ENCODE results near the gene FAM120A.

Gene FAM120A

DNA sequence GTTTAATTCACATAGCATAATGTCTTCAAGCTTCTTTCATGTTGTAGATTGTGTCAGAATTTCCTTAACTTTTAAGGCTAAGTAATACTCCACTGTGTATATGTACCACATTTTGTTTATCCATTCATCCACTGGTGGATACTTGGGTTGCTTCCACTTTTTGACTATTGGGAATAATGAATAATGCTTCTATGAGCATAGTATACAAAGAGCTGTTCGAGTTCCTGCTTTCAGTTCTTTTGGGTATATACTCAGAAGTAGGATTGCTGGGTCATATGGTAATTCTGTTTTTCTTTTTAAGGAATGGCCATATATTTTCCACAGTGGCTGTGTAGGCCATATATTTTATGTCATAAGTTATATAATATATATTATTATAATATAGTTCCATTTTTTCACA is 5.5 kb downstream of the FAM120A start:
- H3K27ac ChIP-seq, result no peak overlapping the region
- peaks cover 17% of the 10 kb centered on the region for H3K36me3 ChIP-seq

DNA sequence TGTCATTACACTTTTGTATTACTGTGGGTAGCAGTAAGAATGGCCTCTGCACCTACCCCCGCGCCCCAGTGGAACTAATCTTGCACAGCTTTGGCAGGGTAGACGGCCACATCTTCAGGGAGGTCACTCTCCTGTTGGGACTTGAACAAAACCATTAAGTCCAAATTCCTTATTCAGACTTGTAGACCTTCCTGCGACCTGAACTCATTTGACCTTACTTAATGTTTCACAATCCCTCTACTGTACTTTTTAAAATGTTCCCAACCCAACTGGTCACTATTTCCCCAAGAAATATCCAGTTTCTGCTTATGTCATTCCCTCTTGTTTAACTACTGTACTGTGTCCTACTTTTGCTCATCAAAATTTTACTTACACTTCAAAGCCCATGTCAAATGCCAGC is 7.2 kb downstream of the FAM120A start:
- Histone ChIP-seq H3K9me3 (ENCODE audit: severe bottlenecking) (no peaks in the 10 kb centered on the region), H3K27ac (no peak overlapping the region), H3K36me3 (peaks cover 13% of the 10 kb centered on the region), H3K27me3 (ENCODE audit: insufficient read depth, low read depth, severe bottlenecking) (no peaks in the 10 kb centered on the region), H3K4me3 (ENCODE audit: low read depth, low read length) (no peak overlapping the region)
- TF ChIP-seq, protein P1, sequence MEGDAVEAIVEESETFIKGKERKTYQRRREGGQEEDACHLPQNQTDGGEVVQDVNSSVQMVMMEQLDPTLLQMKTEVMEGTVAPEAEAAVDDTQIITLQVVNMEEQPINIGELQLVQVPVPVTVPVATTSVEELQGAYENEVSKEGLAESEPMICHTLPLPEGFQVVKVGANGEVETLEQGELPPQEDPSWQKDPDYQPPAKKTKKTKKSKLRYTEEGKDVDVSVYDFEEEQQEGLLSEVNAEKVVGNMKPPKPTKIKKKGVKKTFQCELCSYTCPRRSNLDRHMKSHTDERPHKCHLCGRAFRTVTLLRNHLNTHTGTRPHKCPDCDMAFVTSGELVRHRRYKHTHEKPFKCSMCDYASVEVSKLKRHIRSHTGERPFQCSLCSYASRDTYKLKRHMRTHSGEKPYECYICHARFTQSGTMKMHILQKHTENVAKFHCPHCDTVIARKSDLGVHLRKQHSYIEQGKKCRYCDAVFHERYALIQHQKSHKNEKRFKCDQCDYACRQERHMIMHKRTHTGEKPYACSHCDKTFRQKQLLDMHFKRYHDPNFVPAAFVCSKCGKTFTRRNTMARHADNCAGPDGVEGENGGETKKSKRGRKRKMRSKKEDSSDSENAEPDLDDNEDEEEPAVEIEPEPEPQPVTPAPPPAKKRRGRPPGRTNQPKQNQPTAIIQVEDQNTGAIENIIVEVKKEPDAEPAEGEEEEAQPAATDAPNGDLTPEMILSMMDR (IDR thresholded peaks at IDR 0.05; ENCODE audit: low read depth, low read length), result no peak
- DNase-seq, result no peak

More for the DNA sequence above, 5.5 kb downstream of the FAM120A start:
- no peaks in the 10 kb centered on the region for H3K27me3 ChIP-seq (ENCODE audit: insufficient read depth, low read depth, severe bottlenecking)
- no peak for DNase-seq
- H3K4me3 ChIP-seq (ENCODE audit: low read depth, low read length), result no peak overlapping the region
- no peaks in the 10 kb centered on the region for H3K9me3 ChIP-seq (ENCODE audit: severe bottlenecking)
- TF ChIP-seq, protein P1 (IDR thresholded peaks at IDR 0.05; ENCODE audit: low read depth, low read length), result no peak

DNA sequence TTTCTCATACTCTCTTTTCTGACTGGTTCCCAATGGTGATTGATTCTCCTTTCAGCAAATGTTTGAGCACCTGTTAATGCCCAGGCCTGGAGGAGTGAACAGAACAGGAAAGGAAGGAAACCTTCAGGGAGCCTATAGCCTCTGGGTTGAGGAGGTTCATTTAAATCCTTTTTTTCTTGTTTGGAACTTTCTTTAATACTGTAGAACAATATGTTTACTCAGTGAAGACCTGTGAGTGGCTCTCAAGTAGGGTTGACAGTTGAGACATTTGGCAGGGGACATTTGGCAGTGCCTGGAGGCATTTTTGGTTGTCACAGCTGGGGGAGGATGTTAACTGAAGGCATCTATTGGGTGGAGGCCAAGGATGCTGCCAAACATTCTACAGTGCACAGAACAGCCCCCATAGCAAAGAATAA is 8.0 kb downstream of the FAM120A start:
- DNase-seq, result no peak
- Histone ChIP-seq H3K27me3 (ENCODE audit: insufficient read depth, low read depth, severe bottlenecking) (no peaks in the 10 kb centered on the region), H3K36me3 (peaks cover 12% of the 10 kb centered on the region), H3K4me3 (ENCODE audit: low read depth, low read length) (no peak overlapping the region), H3K27ac (no peak overlapping the region), H3K9me3 (ENCODE audit: severe bottlenecking) (no peaks in the 10 kb centered on the region)
- TF ChIP-seq, protein P1 (IDR thresholded peaks at IDR 0.05; ENCODE audit: low read depth, low read length), result no peak

DNA sequence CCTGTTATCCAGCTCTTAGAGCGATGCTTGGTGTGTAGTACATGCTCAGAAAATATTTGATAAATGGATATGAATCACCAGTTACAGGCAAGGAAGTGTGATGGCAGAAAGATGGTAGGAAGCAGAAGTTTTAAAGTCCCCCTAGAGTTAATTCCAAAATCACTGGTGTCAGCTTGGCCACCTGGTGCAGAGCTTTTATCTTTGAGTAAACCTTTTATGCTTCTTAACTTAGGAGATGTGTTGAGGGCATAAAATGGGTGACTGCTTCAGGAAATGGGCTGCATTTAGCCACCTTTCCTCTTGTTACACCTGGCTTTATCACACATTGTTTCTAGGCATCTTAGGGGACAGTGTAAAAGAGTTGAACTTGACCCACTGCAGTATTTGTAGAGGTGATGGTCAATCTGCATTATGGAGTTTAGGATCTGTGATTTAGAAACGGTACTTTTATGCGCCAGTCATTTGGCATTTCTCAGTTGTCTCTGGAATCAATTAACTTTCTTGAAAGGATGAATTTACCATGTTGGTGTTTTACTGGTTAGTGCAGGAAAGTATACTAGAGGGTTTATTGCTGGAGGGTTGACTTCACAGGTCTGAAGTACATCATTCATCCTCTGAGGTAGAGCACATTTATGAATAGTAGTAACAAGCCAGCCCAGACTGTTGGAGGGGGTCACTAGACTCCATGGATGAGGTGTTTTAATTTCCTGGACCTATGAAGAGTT is 9.4 kb downstream of the FAM120A start:
- DNase-seq, result no peak
- TF ChIP-seq, protein P1 (IDR thresholded peaks at IDR 0.05; ENCODE audit: low read depth, low read length), result no peak
- H3K27ac ChIP-seq, result no peak overlapping the region
- H3K4me3 ChIP-seq (ENCODE audit: low read depth, low read length), result no peak overlapping the region
- peaks cover 3% of the 10 kb centered on the region for H3K36me3 ChIP-seq
- H3K27me3 ChIP-seq (ENCODE audit: insufficient read depth, low read depth, severe bottlenecking), result no peaks in the 10 kb centered on the region
- H3K9me3 ChIP-seq (ENCODE audit: severe bottlenecking), result no peaks in the 10 kb centered on the region

DNA sequence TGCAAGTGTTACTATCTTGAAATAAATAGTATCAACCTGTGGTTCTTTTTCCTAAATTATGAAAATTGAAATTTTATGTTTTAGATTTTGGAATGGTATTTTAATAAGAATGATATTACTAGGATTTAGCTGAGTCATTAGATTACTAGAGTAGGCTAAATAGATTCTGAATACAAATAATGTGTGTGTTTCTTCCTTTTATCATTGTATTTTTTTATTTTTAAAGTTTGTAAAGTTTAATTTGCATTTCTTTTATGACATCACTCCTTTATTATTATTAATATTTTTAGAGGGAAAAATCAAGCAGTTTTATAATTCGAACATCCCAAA is 9.9 kb downstream of the FAM120A start:
- Histone ChIP-seq H3K4me3 (ENCODE audit: low read depth, low read length) (no peak overlapping the region), H3K9me3 (ENCODE audit: severe bottlenecking) (no peaks in the 10 kb centered on the region), H3K27ac (no peak overlapping the region), H3K36me3 (no peaks in the 10 kb centered on the region; the same call in 1 of the 2 replicates), H3K27me3 (ENCODE audit: insufficient read depth, low read depth, severe bottlenecking) (no peaks in the 10 kb centered on the region)
- DNase-seq, result no peak
- TF ChIP-seq, protein P1 (IDR thresholded peaks at IDR 0.05; ENCODE audit: low read depth, low read length), result no peak

DNA sequence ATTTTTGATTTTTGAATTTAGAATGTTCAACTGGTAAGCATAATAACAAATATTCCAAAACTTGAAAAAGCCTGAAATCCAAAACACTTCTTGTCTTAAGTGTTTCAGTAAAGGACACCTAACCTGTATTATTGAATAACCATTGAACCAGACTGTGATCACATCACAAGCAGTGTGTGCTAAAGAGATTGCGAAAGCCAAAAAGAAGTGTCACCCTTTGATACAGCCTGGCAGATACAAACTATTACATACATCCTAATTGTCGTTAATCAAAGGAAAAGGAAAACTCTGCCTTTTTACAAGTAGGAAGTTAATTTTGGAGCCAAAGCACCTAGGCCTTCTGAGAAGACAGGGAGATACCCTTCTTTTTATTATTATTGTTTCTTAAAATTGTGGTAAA is 10.3 kb downstream of the FAM120A start:
- Histone ChIP-seq H3K36me3 (no peaks in the 10 kb centered on the region; the same call in 1 of the 2 replicates), H3K27ac (no peak overlapping the region), H3K27me3 (ENCODE audit: insufficient read depth, low read depth, severe bottlenecking) (no peaks in the 10 kb centered on the region), H3K4me3 (ENCODE audit: low read depth, low read length) (no peak overlapping the region), H3K9me3 (ENCODE audit: severe bottlenecking) (no peaks in the 10 kb centered on the region)
- no peak for DNase-seq
- TF ChIP-seq, protein P1 (IDR thresholded peaks at IDR 0.05; ENCODE audit: low read depth, low read length), result no peak
